Body of pancreas (tissue), 4 donors: ENCODE measurements around the gene CTSF. TPM values are rescaled to one million over a fixed set of nuclear protein-coding genes. Genes with fewer than 3 reads are reported as not detected.
A peak's percentile ranks its signal among the peaks of the same experiment; 100 is the strongest.

Experiments
- ATAC-seq: fragments of 150-250 bp; one replicate; pipeline ENCODE4 v1.9.1; 2016
- DNase-seq, 4 donors: peaks; one replicate each; pipeline ENCODE4 v3.0.0-alpha.2; 2019
- H3K27ac ChIP-seq, 4 donors: fragments of 200-600 bp; sonication (generic); 1 replicate in 3 of 4; 2 replicates in 1 of 4; pipeline versions ENCODE4 v1.5.1 to v1.6.1; 2016 to 2019; ENCODE audit warnings: mild to moderate bottlenecking in 1 of 4, mixed read lengths in 1 of 4, moderate library complexity in 1 of 4
- H3K27me3 ChIP-seq, 2 donors: fragments of 200-600 bp; sonication (generic); one replicate each; pipeline ENCODE4 v1.6.0; 2016; ENCODE audit warnings: mild to moderate bottlenecking in 1 of 2
- H3K36me3 ChIP-seq, 2 donors: fragments of 200-600 bp; sonication (generic); replicated peaks in 1 of 2; 2 replicates each; pipeline ENCODE4 v1.5.1; 2016; ENCODE audit warnings: low read depth in 2 of 2; ENCODE audit not compliant: insufficient read depth in 1 of 2
- H3K4me1 ChIP-seq: fragments of 200-600 bp; sonication (generic); one replicate; pipeline ENCODE4 v1.6.0; 2016
- H3K4me3 ChIP-seq, 2 donors: fragments of 200-600 bp; sonication (generic); 1 replicate in 1 of 2; 2 replicates in 1 of 2; pipeline ENCODE4 v1.5.1; 2016 to 2019
- H3K9me3 ChIP-seq, 3 donors: fragments of 200-600 bp; sonication (generic); 1 replicate in 2 of 3; 2 replicates in 1 of 3; pipeline ENCODE4 v1.5.1; 2016
- CTCF ChIP-seq, 7 experiments: fragments of 450-650 bp in 4 of 7; fragments of 200-600 bp in 3 of 7; sonication (generic) in 3 of 7; IDR thresholded peaks; one replicate each; pipeline ENCODE4 v1.5.1; 2016 to 2019; ENCODE audit warnings: antibody characterized with exemption in 7 of 7
- POLR2A ChIP-seq, 3 donors: fragments of 450-650 bp; IDR thresholded peaks; one replicate each; pipeline ENCODE4 v1.6.1; 2016; ENCODE audit warnings: antibody characterized with exemption in 3 of 3, mild to moderate bottlenecking in 2 of 3
- WGBS, 2 donors: methylation state at CpG; one replicate each; pipeline ENCODE4 v1.1.5; 2017; 5-methylcytosine and 5-hydroxymethylcytosine counted together
- intact Hi-C: fragments of 100-400 bp; cut with DNase I; formaldehyde crosslinking; loops from one replicate; pipeline ENCODE4 v1.15.1; 2023
- total RNA-seq, 2 donors: library from RNA; depleted of rRNA; stranded (reverse); fragments of >200 nt; gene quantifications; one replicate each; pipeline ENCODE4 v1.1.0, GENCODE V29; 2016

CTSF gene
- total RNA-seq, result 10 to 100 TPM; 55.8 to 61.3 TPM

DNA sequence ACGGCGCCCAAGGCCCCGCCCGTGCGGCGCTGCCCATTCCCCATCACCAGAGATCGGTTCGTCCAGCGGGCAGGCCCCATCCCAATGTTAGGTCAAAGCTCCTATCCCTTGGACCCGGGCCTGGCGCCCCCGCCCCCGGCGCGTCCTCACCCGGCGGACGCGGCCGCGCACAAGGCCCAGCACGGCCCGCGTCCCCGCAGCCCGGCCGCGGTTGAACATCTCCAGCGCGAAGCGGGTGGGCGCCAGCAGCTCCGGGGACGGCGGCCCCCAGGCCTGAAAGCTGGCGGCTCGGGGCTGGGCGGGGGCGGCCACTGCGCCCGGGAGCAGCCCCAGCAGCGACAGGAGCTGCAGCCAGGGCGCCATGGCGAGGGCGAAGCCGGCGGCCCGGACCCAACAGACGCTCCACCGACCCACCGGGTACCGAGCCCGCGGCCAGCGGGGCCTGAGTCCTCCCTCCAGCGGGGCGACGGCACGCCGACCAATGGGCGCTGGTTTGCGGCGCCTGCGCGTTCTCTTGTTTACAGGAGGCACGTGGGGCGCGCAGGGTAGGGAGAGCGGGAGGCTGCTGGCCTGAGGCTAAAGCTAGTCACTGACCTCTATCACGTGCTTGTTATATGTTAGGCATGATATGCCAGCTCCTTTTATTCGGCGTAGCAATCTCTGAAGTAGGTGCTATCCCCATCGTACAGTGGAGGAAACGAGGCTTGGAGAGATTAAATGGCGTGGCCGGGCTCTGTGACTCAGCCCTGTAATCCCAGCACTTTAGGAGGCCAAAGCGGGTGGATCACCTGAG is at the start of gene CTSF:
TSS of gene CTSF (minus strand) at position 483 of the 793 bp plus-strand sequence. CDS start at position 363, 120 bp downstream.
- Histone ChIP-seq H3K36me3 (no peaks in the 10 kb centered on the region), H3K9me3 (no peaks in the 10 kb centered on the region)
- peak; percentile 86 to 92 (median 90) for DNase-seq

GRCh38 chr11:66617155-66617834 is 48.9 kb upstream of the CTSF start:
- 0 to 1% methylated on average over 3 to 33 of the region's 38 CpGs for WGBS, 2 donors
- intact Hi-C loops, result no loop called here
- ATAC-seq, result peak; percentile 39
- DNase-seq, result peak in 3 of 4 donors; percentile 63 to 80 (median 72)
- no peaks in the 10 kb centered on the region for H3K27me3 ChIP-seq
- H3K4me1 ChIP-seq, result peaks cover 49% of the 10 kb centered on the region
- H3K4me3 ChIP-seq, result peak overlapping the region; percentile 87 to 91
- TF ChIP-seq CTCF (IDR thresholded peaks at IDR 0.05) (no peak), POLR2A (IDR thresholded peaks at IDR 0.05) (no peak)
- peak overlapping the region; percentile 91 to 99 (median 95) for H3K27ac ChIP-seq
- H3K9me3 ChIP-seq, result no peaks in the 10 kb centered on the region
- H3K36me3 ChIP-seq, result no peaks in the 10 kb centered on the region

More for the DNA sequence above, at the start of gene CTSF:
- 5 to 19% methylated on average over 3 to 60 of the region's 77 CpGs for WGBS, 2 donors
- intact Hi-C loops, result no loop called here
- Histone ChIP-seq H3K4me3 (peak within 1 kb of the TSS in 1 of 2 donors; percentile 40), H3K4me1 (peaks cover 15% of the 10 kb centered on the region), H3K27ac (no peak within 1 kb of the TSS), H3K27me3 (no peaks in the 10 kb centered on the region)
- TF ChIP-seq POLR2A (IDR thresholded peaks at IDR 0.05), result peak in 2 of 3 donors; percentile 37 to 39
- TF ChIP-seq CTCF (IDR thresholded peaks at IDR 0.05), result no peak
- ATAC-seq, result peak; percentile 97

- ATAC-seq (peak; percentile 96), DNase-seq (peak; percentile 98 to 99 (median 98))
- no peaks in the 10 kb centered on the region for H3K27me3 ChIP-seq
- H3K4me1 ChIP-seq, result peaks cover 42% of the 10 kb centered on the region
- H3K4me3 ChIP-seq, result peak within 1 kb of the TSS; percentile 87 to 91
- no peaks in the 10 kb centered on the region for H3K36me3 ChIP-seq
- peak in 1 of 7 experiments; percentile 3 for TF ChIP-seq CTCF (IDR thresholded peaks at IDR 0.05)
- TF ChIP-seq POLR2A (IDR thresholded peaks at IDR 0.05), result peak; percentile 98 to 99 (median 99)
- intact Hi-C loops, result no loop called here
- 0% methylated on average over 11 to 89 of the region's 90 CpGs for WGBS, 2 donors
- no peaks in the 10 kb centered on the region for H3K9me3 ChIP-seq
- H3K27ac ChIP-seq, result peak within 1 kb of the TSS; percentile 91 to 99 (median 95)
These were observed 48.2 kb upstream of the CTSF start, which contains the start of gene RBM14 for GRCh38 chr11:66616379-66617154. Gene RBM14, plus strand, starts transcription at chr11:66616630. Its CDS starts 91 bp downstream, at chr11:66616721.

DNA sequence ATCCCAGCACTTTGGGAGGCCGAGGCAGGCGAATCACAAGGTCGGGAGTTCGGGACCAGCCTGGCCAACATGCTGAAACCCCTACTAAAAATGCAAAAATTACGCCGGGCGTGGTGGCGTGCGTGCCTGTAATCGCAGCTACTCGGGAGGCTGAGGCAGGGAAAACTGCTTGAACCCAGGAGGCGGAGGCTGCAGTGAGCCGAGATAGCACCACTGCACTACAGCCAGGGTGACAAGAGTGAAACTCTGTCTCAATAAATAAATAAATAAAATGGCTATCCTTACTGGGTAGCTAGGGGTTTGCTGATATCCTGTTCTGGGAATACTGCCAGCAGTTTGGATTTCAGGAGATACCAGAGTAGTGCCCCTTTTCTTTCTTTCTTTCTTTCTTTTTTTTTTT is 45.7 kb upstream of the CTSF start:
- DNase-seq (no peak), ATAC-seq (no peak)
- no peaks in the 10 kb centered on the region for H3K36me3 ChIP-seq
- intact Hi-C loops, result no loop called here
- no peak overlapping the region for H3K4me3 ChIP-seq
- no peaks in the 10 kb centered on the region for H3K9me3 ChIP-seq
- TF ChIP-seq POLR2A (IDR thresholded peaks at IDR 0.05), result no peak
- no peak for TF ChIP-seq CTCF (IDR thresholded peaks at IDR 0.05)
- no peak overlapping the region for H3K27ac ChIP-seq
- H3K4me1 ChIP-seq, result peaks cover 21% of the 10 kb centered on the region
- H3K27me3 ChIP-seq, result no peaks in the 10 kb centered on the region
- WGBS, 2 donors, result 78 to 89% methylated on average over 13 of the region's 13 CpGs
